PC-9 (cell line): ENCODE data around the gene LIMS1.

Experiments used
- EZH2 ChIP-seq: fragments of 200-600 bp; sonication (generic); IDR thresholded peaks from 2 replicates; pipeline ENCODE4 v1.8.0; 2017; ENCODE audit warnings: antibody characterized with exemption, low read depth
- TF ChIP-seq, protein P1 (sequence below): fragments of 200-600 bp; sonication (generic); conservative IDR thresholded peaks from 2 replicates; pipeline ENCODE4 v1.6.1; 2017; ENCODE audit warnings: mixed run types, antibody characterized with exemption, mild to moderate bottlenecking, moderate library complexity

DNA sequence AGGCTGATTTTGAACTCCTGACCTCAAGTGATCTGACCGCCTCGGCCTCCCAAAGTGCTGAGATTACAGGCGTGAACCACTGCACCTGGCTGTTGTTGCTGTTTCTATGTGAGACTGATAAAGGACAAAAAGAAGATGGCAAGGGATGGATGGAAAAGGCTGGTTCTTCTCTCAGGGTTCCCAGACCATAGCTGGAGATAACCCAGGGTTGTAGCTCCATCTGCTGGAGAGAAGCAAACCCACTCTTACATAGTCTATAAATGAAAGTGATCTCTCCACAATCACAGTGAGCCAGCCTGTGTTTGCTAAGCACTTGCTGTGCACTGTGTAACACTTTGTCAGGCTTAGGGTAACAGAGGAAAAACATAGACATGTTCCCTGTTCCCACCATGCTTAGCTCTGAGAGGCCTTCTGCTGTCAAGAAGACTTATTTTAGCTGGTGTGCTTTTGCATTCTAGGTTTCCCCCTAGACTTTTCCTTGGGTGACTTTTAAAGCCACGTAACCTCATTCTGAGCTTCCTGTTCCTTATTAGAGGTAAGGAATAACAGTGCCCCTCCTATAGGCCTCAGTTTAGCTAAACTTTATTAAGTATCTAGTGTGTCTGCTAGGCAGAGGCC is 49.7 kb downstream of the LIMS1 start:
- TF ChIP-seq, protein P1, sequence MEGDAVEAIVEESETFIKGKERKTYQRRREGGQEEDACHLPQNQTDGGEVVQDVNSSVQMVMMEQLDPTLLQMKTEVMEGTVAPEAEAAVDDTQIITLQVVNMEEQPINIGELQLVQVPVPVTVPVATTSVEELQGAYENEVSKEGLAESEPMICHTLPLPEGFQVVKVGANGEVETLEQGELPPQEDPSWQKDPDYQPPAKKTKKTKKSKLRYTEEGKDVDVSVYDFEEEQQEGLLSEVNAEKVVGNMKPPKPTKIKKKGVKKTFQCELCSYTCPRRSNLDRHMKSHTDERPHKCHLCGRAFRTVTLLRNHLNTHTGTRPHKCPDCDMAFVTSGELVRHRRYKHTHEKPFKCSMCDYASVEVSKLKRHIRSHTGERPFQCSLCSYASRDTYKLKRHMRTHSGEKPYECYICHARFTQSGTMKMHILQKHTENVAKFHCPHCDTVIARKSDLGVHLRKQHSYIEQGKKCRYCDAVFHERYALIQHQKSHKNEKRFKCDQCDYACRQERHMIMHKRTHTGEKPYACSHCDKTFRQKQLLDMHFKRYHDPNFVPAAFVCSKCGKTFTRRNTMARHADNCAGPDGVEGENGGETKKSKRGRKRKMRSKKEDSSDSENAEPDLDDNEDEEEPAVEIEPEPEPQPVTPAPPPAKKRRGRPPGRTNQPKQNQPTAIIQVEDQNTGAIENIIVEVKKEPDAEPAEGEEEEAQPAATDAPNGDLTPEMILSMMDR = peak; percentile 84
- TF ChIP-seq EZH2 = no peak
